GM12864 (cell line): Measurements from ENCODE around the gene SLC37A2.
"Not testable (repeated sequence)": the region's sequence is repeated elsewhere in the genome, so short reads cannot be mapped to it uniquely, and the experiment has no call there.

Source experiments
- DNase-seq: peaks from one replicate; pipeline ENCODE4 v3.0.0-alpha.2; 2011; ENCODE audit warnings: low read depth
- H3K4me3 ChIP-seq: 2 replicates; pipeline ENCODE4 v1.5.1; 2011; ENCODE audit warnings: mild to moderate bottlenecking, low read depth, low read length, control low read depth
- TF ChIP-seq, protein P1 (sequence below): IDR thresholded peaks from 2 replicates; pipeline ENCODE4 v1.5.1; 2011; ENCODE audit warnings: low read depth, mild to moderate bottlenecking, moderate library complexity, low read length, control low read depth, inconsistent platforms; ENCODE audit errors: missing control alignments

SLC37A2 gene

DNA sequence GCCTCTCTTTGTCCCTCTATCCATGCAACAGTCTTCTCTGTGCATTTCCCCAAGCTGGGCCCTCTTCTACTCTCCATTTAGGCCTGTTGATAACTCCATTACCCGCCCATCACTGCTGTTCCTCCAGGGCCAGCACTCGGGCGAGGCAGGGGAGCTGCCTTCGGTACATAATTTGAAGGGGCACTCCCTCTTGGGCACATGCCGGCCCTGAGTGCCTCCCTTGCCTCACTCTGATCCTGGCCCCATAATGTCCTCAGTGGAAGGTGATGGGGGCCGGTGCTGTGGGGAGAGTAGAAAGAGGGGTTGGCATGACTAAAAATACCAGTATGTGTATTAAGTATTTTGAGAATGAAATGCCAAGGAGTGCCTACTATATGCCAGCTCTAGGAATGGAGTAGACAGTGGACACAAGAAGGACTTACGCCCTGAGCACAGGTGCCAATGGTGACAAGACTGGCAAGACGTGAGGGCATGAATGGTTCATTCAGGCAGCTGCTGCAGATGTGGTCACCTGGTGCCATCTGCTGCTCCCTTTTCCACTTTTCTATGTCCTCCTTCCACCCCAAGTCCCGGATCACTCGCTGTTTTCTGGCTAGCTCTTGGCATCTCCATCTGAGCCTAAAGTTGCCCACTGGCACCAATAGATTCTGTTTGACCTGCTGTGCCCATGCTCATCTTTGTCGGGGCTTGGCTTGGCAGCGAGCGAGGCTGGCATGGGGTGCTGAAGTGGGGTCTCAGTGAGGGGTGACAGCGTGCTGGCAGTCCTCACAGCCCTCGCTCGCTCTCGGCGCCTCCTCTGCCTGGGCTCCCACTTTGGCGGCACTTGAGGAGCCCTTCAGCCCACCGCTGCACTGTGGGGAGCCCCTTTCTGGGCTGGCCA lies 25.7 kb downstream of the SLC37A2 start:
- no peak overlapping the region for H3K4me3 ChIP-seq
- DNase-seq: no peak
- TF ChIP-seq, protein P1, sequence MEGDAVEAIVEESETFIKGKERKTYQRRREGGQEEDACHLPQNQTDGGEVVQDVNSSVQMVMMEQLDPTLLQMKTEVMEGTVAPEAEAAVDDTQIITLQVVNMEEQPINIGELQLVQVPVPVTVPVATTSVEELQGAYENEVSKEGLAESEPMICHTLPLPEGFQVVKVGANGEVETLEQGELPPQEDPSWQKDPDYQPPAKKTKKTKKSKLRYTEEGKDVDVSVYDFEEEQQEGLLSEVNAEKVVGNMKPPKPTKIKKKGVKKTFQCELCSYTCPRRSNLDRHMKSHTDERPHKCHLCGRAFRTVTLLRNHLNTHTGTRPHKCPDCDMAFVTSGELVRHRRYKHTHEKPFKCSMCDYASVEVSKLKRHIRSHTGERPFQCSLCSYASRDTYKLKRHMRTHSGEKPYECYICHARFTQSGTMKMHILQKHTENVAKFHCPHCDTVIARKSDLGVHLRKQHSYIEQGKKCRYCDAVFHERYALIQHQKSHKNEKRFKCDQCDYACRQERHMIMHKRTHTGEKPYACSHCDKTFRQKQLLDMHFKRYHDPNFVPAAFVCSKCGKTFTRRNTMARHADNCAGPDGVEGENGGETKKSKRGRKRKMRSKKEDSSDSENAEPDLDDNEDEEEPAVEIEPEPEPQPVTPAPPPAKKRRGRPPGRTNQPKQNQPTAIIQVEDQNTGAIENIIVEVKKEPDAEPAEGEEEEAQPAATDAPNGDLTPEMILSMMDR: no peak

DNA sequence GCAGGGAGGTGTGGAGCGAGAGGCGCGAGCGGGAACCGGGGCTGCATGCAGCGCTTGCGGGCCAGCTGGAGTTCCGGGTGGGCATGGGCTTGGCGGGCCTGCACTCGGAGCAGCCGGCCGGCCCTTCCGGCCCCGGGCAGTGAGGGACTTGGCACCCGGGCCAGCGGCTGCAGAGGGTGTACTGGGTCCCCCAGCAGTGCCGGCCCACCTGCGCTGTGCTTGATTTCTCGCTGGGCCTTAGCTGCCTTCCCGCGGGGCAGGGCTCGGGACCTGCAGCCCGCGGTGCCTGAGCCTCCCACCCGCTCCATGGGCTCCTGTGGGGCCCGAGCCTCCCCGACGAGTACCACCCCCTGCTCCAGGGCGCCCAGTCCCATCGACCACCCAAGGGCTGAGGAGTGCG lies 26.4 kb downstream of the SLC37A2 start:
- not testable (repeated sequence) for DNase-seq, H3K4me3 ChIP-seq

DNA sequence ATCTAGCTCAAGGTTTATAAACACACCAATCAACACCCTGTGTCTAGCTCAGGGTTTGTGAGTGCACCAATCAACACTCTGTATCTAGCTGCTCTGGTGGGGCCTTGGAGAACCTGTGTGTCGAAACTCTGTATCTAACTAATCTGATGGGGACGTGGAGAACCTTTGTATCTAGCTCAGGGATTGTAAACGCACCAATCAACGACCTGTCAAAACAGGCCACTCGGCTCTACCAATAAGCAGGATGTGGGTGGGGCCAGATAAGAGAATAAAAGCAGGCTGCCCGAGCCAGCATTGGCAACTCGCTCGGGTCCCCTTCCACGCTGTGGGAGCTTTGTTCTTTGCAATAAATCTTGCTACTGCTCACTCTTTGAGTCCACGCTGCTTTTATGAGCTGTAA lies 27.0 kb downstream of the SLC37A2 start:
- not testable (repeated sequence) for DNase-seq, H3K4me3 ChIP-seq

DNA sequence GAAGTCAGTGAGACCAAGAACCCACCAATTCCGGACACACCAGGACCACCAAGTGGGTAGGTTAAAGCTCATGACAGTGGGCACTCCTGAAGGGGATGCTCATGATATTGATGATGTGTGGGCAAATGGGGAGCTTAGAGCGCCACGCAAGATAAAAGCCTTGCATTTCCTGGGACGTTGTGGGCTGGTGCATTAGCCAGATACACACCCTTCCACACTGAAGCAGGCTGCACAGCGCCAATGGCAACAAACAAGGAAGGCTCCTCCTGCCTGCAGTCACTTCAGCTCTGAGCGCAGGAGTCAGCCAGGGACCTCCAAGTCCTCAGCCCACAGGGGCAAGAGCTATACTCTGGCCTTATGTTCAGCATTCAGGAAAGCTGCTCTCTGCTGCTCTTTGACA lies 27.7 kb downstream of the SLC37A2 start:
- H3K4me3 ChIP-seq: no peak overlapping the region
- TF ChIP-seq, protein P1: no peak
- DNase-seq: no peak

- no peak overlapping the region for H3K4me3 ChIP-seq
- TF ChIP-seq, protein P1: peak; percentile 50
- no peak for DNase-seq
Measured at GRCh38 chr11:125091247-125091876, 28.3 kb downstream of the SLC37A2 start.

DNA sequence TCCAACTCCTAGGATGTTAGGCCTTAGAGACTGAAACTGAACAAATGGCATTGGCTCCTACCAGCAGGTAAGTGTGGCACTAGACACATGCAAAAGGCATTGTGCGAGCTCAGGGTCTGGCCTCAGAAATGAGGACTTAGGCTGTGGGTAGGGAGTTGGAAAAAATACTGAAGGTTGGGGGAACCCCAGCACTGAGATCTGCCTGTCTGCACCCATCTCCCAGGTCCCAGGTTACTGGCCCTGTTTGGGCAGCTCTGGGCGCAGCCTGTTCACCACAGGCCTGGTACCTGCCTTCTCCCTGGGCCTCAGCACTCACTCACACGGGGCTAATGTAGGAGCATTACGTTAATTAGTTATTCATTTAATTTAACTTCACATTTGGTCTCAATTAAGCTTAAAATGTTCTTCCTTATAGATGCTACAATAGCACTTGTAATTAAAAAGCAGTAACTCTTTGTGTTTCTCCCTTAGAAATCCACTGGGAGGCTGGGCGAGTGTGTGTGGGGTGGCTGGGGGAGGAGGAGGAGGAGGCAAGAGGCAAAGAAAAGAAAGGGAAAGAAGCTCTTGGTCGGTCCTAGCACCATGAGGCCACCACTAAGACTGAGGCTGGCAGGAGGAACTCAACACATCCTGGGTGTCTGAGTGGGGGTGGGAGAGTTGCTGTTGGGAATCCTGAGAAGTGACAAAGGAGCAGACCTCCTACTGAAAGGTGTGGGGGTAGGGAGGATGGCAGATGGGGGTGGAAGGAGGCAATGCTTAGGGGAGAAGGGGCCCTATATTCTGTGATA lies 29.0 kb downstream of the SLC37A2 start:
- TF ChIP-seq, protein P1: no peak
- H3K4me3 ChIP-seq: no peak overlapping the region
- no peak for DNase-seq

DNA sequence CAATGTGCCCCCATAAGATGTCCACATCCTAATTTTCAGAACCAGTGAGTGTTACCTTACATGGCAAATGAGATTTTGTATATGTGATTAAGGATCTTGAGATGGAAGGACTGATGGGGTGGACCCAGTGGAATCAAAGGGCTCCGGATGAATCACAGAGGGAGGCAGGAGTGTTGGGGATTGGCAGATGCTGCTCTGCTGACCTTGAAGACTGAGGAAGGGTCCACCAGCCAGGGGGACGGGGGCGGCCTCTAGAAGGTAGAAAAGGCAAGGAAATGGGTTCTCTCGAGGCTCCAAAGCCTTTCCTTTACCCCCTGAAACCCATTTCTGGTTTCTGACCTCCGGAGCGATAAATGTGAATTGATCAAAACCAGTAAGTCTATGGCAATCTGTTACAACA lies 29.6 kb downstream of the SLC37A2 start:
- TF ChIP-seq, protein P1: no peak
- no peak for DNase-seq
- no peak overlapping the region for H3K4me3 ChIP-seq
